Skin epidermis (tissue), 12 donors: ENCODE measurements around the gene OR56A3.
"Not testable (repeated sequence)": the region's sequence is repeated elsewhere in the genome, so short reads cannot be mapped to it uniquely, and the experiment has no call there.

Experiments
- H3K27ac ChIP-seq, 21 experiments: fragments of 200-600 bp; sonication (generic) in 11 of 21; one replicate each; pipeline ENCODE4 v1.5.0; 2020; ENCODE audit warnings: mild to moderate bottlenecking in 3 of 21, inconsistent platforms in 2 of 21, moderate library complexity in 2 of 21
- H3K4me3 ChIP-seq, 7 experiments: fragments of 200-600 bp; sonication (generic) in 2 of 7; one replicate each; pipeline ENCODE4 v1.5.0; 2020; ENCODE audit warnings: inconsistent platforms in 2 of 7, mild to moderate bottlenecking in 2 of 7, moderate library complexity in 1 of 7

OR56A3 gene

GRCh38 chr11:5941951-5942350 lies at the start of gene OR56A3:
Gene OR56A3, plus strand, starts transcription at chr11:5942251. Its CDS starts 5,096 bp downstream, at chr11:5947347.
- Histone ChIP-seq H3K4me3 (no peak within 1 kb of the TSS), H3K27ac (no peak within 1 kb of the TSS)

GRCh38 chr11:5892908-5893307 lies 49.1 kb upstream of the OR56A3 start, which contains the start of gene OR52E5:
Gene OR52E5, plus strand, starts transcription at chr11:5893208. Its CDS starts 7,569 bp downstream, at chr11:5900777.
- Histone ChIP-seq H3K27ac (no peak within 1 kb of the TSS), H3K4me3 (no peak within 1 kb of the TSS)

- no peak overlapping the region for H3K4me3 ChIP-seq
- no peak overlapping the region for H3K27ac ChIP-seq
Observed at GRCh38 chr11:5899534-5899933, 42.5 kb upstream of the OR56A3 start.

GRCh38 chr11:5910540-5910939 lies 31.5 kb upstream of the OR56A3 start:
- H3K27ac ChIP-seq, result no peak overlapping the region
- no peak overlapping the region for H3K4me3 ChIP-seq

- Histone ChIP-seq H3K27ac (no peak overlapping the region), H3K4me3 (no peak overlapping the region)
Observed at GRCh38 chr11:5922749-5923426, 19.2 kb upstream of the OR56A3 start.

GRCh38 chr11:5923427-5923776 lies 18.6 kb upstream of the OR56A3 start:
- Histone ChIP-seq H3K27ac (no peak overlapping the region), H3K4me3 (no peak overlapping the region)

- no peak overlapping the region for H3K27ac ChIP-seq
- no peak overlapping the region for H3K4me3 ChIP-seq
Observed at GRCh38 chr11:5923794-5924193, 18.3 kb upstream of the OR56A3 start.

- Histone ChIP-seq H3K4me3 (no peak overlapping the region), H3K27ac (no peak overlapping the region)
Observed at GRCh38 chr11:5928271-5928670, 13.8 kb upstream of the OR56A3 start.

GRCh38 chr11:5928811-5929210 lies 13.2 kb upstream of the OR56A3 start:
- Histone ChIP-seq H3K4me3 (peak overlapping the region in 1 of 7 experiments; percentile 12), H3K27ac (no peak overlapping the region)

GRCh38 chr11:5929571-5930368 lies 12.3 kb upstream of the OR56A3 start:
- Histone ChIP-seq H3K4me3 (peak overlapping the region in 1 of 7 experiments; percentile 12), H3K27ac (no peak overlapping the region)

- Histone ChIP-seq H3K27ac (no peak overlapping the region), H3K4me3 (no peak overlapping the region)
Observed at GRCh38 chr11:5930614-5931013, 11.4 kb upstream of the OR56A3 start.

GRCh38 chr11:5931061-5931460 lies 11.0 kb upstream of the OR56A3 start:
- Histone ChIP-seq H3K4me3 (no peak overlapping the region), H3K27ac (no peak overlapping the region)

GRCh38 chr11:5932671-5933070 lies 9.4 kb upstream of the OR56A3 start:
- H3K27ac ChIP-seq, result no peak overlapping the region
- no peak overlapping the region for H3K4me3 ChIP-seq

GRCh38 chr11:5933116-5933515 lies 8.9 kb upstream of the OR56A3 start:
- Histone ChIP-seq H3K27ac (no peak overlapping the region), H3K4me3 (no peak overlapping the region)

GRCh38 chr11:5937868-5938602 lies 4.0 kb upstream of the OR56A3 start:
- Histone ChIP-seq H3K27ac (no peak overlapping the region), H3K4me3 (no peak overlapping the region)

GRCh38 chr11:5938603-5938965 lies 3.5 kb upstream of the OR56A3 start:
- no peak overlapping the region for H3K27ac ChIP-seq

GRCh38 chr11:5940748-5941147 lies 1.3 kb upstream of the OR56A3 start:
- Histone ChIP-seq H3K27ac (no peak overlapping the region), H3K4me3 (no peak overlapping the region)

More at GRCh38 chr11:5938603-5938965, 3.5 kb upstream of the OR56A3 start:
- H3K4me3 ChIP-seq, result no peak overlapping the region

- H3K4me3 ChIP-seq, result no peak overlapping the region
- no peak overlapping the region for H3K27ac ChIP-seq
Observed at GRCh38 chr11:5955586-5955985, 13.5 kb downstream of the OR56A3 start.

- not testable (repeated sequence) for H3K4me3 ChIP-seq, H3K27ac ChIP-seq
Observed at GRCh38 chr11:5960704-5961320, 18.8 kb downstream of the OR56A3 start.

GRCh38 chr11:5966958-5967357 lies 24.9 kb downstream of the OR56A3 start:
- H3K27ac ChIP-seq, result no peak overlapping the region
- no peak overlapping the region for H3K4me3 ChIP-seq
